HG02870 (cell line): Measurements from ENCODE around the gene NPSR1.
"Not testable (repeated sequence)": the region's sequence is repeated elsewhere in the genome, so short reads cannot be mapped to it uniquely, and the experiment has no call there.

Source experiments
- ATAC-seq: cut with Tn5 transposase; IDR thresholded peaks from one replicate; pipeline ENCODE4 v1.9.1; 2021; ENCODE audit warnings: mild to moderate bottlenecking, moderate library complexity; ENCODE audit not compliant: unreplicated experiment

NPSR1 gene

DNA sequence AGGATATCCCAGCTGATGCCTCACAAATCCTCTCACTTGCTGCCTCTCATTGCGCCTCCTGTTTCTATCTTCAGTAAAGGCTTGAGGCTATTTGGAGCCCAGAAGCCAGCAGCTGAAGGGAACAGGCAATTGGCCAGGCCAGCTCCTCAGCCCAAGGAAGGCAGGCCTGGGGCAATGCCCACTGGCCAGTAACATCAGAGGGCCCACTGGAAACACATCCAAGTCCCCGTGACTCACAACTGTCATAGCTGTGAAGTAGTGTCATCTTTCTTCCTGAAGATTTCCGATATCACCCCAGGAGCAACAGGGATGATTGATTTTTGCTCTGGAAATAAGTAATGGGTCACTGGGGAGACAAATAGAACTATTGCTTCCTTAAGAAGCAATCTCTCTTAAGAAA lies 209.3 kb downstream of the NPSR1 start:
- ATAC-seq = not testable (repeated sequence)

DNA sequence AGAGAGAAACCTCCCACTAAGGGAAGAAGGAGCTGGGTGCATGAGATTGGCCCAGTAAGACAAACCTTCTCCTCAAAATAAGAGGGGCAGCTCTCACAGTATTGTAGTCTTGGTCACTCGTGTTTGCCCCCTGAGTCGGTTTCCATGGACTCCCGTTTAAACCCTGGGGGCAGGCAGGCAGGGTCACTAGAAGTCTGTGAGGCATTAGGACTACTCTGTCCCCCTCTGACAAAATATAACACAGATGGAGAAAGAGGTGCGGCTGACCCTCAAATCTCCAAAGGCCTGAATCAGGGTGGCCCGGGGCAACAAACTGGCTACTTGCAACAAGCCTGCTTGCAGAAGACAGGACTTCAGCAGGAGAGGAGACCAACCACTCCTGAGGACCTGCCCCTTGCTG lies 210.6 kb downstream of the NPSR1 start:
- not testable (repeated sequence) for ATAC-seq

DNA sequence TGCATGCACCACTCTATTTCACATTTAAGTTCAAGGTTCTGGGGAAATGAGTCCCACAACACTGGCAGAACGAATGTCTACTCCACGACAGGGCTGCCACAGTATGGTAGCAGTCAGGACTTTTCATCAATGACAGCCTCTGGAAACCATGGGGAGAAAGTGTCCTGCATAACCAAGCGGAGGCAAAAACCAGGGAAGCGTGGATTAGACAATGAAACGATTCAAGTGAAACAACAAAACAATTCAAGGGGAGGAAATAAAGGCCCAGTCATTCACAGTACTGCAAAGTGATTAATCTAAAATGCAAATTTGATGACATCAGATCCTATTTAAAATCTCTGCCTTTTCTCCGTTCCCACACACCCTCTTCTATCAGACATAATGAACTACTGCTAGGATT lies 211.0 kb downstream of the NPSR1 start:
- no peak for ATAC-seq

DNA sequence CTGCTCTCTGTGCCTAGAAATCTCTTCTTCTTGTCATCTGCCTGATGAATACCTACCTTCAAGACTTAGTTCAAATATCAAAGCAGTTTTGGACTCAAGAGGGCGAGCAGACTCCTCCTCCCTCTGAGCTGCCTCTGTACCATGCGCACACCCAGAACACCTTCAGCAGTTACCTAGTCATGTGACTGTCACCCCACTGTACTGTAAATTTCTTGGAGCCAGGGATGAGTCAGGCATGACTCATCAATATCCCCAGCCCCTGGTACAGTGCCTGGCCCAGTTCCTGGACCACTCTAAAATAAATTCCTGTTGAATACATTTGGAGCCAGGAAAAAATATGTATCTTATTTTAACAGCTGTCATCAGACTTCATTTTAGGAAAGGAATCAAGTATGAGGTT lies 212.0 kb downstream of the NPSR1 start:
- not testable (repeated sequence) for ATAC-seq

DNA sequence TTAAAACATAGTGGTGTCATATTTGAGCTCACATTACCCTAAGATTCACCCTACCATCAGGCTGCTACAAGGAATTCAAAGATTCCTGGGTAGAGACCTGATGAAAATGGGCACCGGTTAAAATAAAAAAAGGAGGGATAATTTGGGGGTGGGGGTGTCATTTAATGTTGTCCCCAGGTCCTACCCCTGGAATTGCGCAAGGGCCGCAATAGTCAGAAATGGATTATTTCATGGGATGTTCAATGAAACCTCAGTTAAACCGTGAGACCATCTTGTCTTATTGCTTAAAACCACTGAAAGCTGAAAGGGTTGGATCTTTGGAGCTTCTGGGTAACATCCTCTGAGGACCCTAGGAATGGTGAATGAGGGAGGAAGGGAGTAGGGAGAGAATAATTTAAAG lies 216.3 kb downstream of the NPSR1 start:
- not testable (repeated sequence) for ATAC-seq

DNA sequence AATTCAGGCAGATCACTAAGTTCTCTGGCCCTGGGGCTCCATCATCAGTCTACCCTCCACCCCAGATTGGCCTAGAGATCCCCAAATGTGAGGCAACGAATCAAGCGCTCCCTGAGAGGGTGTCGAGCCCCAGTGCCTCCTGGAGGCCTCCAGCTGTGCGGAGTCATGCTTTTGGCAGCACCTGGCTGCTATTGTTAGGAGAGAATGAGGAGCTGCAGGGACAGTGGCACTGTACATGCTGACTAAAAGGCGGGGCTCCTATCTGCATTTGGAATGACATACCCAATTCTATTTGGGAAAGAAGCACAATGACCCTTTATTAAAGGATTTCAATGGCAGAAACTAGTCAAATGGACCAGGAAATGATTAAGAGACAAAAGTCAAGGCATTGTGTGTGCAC lies 217.5 kb downstream of the NPSR1 start:
- ATAC-seq = no peak

DNA sequence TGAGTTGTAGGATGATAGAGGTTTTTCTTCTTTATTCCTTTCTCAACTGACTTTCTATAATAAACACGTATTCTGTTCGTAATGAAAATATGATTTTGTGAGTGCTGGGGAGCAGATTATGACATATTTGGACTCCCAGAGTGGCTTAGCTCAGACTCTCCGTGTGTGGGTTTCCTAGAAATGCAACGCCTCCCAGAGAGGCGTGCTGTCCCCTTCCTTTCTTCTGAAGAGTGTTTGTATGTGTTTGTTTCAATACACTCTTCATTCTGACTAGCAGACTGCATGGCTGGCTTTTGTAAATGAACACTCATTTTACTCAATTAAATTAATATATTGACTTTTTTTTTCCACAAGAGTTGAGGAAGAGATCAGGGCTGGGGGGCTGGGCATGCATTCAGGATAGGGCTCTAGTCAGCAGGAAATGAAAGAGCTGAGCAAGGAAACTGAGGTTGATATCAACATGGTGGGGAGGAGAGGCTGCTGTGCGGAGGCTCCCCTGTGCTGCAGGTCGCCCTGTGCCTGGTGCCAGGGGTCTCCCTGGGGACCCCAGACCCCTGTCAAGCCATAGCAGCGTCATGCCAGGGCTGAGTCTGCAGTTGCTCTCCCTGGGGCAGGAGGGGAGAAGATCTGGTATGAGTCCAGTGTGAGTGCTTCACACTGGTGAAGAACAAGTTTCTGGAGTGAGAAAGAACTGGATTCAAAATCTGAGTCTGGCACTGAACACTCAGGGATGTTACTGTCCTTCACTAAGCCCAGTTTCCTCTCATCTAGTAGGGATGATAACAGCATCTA lies 221.1 kb downstream of the NPSR1 start:
- ATAC-seq = not testable (repeated sequence)

DNA sequence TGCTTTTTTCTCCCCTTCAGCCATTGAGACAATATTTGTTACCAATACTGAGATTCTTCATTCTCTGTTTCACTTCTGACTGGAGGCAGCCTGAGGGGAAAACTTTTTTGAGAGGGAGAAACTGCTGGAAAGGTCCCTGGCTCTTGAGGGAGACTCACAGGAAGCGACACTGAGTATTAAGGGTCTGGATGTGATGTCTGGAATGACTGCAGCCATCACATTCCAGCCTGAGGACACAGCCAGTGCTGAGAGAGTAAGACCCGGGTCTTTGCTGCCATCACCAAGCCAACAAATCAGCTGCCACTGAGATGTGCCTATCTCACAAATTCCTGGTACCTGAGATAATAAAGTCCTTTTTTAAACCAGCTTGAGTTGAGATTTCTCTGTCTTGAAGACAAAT lies 221.9 kb downstream of the NPSR1 start:
- ATAC-seq = no peak

DNA sequence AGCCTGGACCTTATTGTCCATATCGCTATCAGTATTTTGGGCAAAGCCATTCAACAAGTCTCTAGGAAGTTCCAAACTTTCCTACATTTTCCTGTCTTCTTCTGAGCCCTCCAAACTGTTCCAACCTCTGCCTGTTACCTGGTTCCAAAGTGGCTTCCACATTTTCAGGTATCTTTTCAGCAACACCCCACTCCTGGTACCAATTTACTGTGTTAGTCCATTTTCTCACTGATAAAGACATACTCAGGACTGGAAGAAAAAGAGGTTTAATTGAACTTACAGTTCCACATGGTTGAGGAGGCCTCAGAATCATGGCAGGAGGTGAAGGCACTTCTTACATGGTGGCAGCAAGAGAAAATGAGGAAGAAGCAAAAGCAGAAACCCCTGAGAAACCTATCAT lies 225.8 kb downstream of the NPSR1 start:
- ATAC-seq = not testable (repeated sequence)

DNA sequence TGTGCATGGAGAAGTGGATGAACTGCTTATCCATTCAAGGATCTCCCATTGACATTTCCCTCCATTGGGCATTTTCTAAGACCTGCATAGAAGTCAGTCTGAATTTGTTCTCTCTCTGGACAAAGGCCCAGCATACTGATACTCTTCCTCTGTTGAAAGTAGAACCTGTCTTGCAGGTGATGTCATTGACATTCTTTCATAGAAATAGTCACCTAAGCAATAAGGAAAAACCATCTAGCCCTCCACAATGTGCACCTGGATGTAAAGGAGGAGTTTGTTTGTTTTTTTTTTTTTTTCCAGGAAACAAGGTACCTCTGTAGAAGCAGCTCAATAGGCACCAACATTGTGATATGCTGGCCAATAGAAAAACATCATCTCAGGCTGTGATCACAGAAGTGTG lies 228.8 kb downstream of the NPSR1 start:
- no peak for ATAC-seq

DNA sequence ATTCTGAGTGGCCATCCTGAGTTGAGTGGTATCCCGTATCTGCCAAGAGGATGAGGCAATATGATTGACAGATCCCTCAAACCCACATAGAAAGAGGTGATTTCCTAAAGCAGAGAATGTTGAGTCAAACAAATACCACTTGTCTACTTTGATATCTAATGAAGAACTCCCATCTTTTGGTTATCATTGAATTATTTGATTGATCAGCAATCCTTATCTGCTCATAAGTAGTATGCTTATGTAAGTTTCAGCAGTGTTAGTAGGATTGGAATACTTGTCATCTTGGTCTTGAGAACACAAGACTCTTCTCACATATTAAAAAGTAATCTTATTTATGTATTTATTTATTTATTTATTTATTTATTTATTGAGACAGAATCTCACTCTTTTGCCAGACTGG lies 231.9 kb downstream of the NPSR1 start:
- no peak for ATAC-seq

DNA sequence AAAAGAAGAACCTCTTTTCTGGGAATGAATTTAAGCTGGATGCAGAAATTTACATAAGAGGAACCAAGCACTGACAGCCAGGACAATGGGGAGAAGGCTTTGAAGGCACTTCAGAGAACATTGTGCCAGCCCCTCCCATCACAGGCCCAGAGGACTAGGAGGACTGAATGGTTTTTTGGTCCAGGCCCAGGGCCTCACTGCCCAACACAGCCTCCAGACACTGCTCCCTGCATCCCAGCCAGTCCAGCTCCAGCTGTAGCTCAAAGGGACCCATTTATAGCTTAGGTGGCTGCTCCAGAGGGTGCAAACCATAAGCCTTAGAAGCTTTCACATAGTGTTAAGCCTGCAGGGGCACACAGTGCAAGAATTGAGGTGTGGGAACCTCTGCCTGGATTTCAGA lies 237.2 kb downstream of the NPSR1 start:
- no peak for ATAC-seq
